Breast epithelium (tissue), 4 donors: ENCODE results near the gene CNR1. TPM values are rescaled to one million over a fixed set of nuclear protein-coding genes. Genes with fewer than 3 reads are reported as not detected.

ENCODE experiments used
- DNase-seq, 2 donors: peaks; one replicate each; pipeline ENCODE4 v3.0.0-alpha.2; 2019; ENCODE audit warnings: low spot score in 2 of 2
- H3K27ac ChIP-seq, 2 donors: fragments of 200-600 bp; sonication (generic) in 1 of 2; one replicate each; pipeline ENCODE4 v1.5.1; 2016 to 2019; ENCODE audit warnings: mild to moderate bottlenecking in 1 of 2
- H3K27me3 ChIP-seq, 2 donors: fragments of 200-600 bp; sonication (generic) in 1 of 2; one replicate each; pipeline versions ENCODE4 v1.5.1 to v1.6.0; 2017 to 2019; ENCODE audit warnings: control low read depth in 1 of 2, mild to moderate bottlenecking in 1 of 2
- H3K36me3 ChIP-seq: fragments of 200-600 bp; one replicate; pipeline ENCODE4 v1.5.1; 2019
- H3K4me1 ChIP-seq, 2 donors: fragments of 200-600 bp; sonication (generic); one replicate each; pipeline ENCODE4 v1.5.1; 2016 to 2019; ENCODE audit warnings: control low read depth in 1 of 2
- H3K4me3 ChIP-seq, 3 donors: fragments of 200-600 bp; sonication (generic); 1 replicate in 2 of 3; 2 replicates in 1 of 3; pipeline ENCODE4 v1.5.1; 2016 to 2019; ENCODE audit warnings: mild to moderate bottlenecking in 3 of 3, moderate library complexity in 2 of 3
- H3K9me3 ChIP-seq, 2 donors: fragments of 200-600 bp; sonication (generic) in 1 of 2; one replicate each; pipeline ENCODE4 v1.5.1; 2016 to 2019; ENCODE audit warnings: control low read depth in 1 of 2
- CTCF ChIP-seq, 3 donors: fragments of 450-650 bp; IDR thresholded peaks; one replicate each; pipeline ENCODE4 v1.5.1; 2016 to 2017; ENCODE audit warnings: antibody characterized with exemption in 3 of 3, mild to moderate bottlenecking in 3 of 3, moderate library complexity in 3 of 3
- POLR2A ChIP-seq: fragments of 450-650 bp; IDR thresholded peaks from one replicate; pipeline ENCODE4 v1.6.1; 2016; ENCODE audit warnings: antibody characterized with exemption, mild to moderate bottlenecking, moderate library complexity
- POLR2AphosphoS5 ChIP-seq, 3 donors: sonication (generic); formaldehyde crosslinking; IDR thresholded peaks; one replicate each; pipeline ENCODE4 v1.6.1; 2017; ENCODE audit warnings: antibody characterized with exemption in 3 of 3
- intact Hi-C: fragments of 100-400 bp; cut with DNase I; formaldehyde crosslinking; loops from one replicate; pipeline ENCODE4 v1.15.1; 2023; ENCODE audit warnings: low total_unique reads
- total RNA-seq, 3 donors: library from RNA; depleted of rRNA; stranded (reverse); fragments of >200 nt; gene quantifications; one replicate each; pipeline ENCODE4 v1.1.0, GENCODE V29; 2016

The CNR1 gene
- total RNA-seq, 3 donors from 2014 or later = 9.4 to 34.2 (median 30.2) TPM

GRCh38 chr6:88119769-88120168 lies 46.4 kb downstream of the CNR1 start:
- no peak overlapping the region for H3K27ac ChIP-seq
- H3K36me3 ChIP-seq = no peaks in the 10 kb centered on the region
- no peaks in the 10 kb centered on the region for H3K27me3 ChIP-seq
- H3K4me1 ChIP-seq = no peaks in the 10 kb centered on the region
- intact Hi-C loops = no loop called here
- H3K4me3 ChIP-seq = no peak overlapping the region
- DNase-seq = no peak
- no peak for TF ChIP-seq CTCF (IDR thresholded peaks at IDR 0.05)
- no peak for TF ChIP-seq POLR2AphosphoS5 (IDR thresholded peaks at IDR 0.05)
- TF ChIP-seq POLR2A = no peak
- peaks cover 5 to 14% of the 10 kb centered on the region in 2 donors for H3K9me3 ChIP-seq

GRCh38 chr6:88116276-88116675 lies 49.9 kb downstream of the CNR1 start:
- Histone ChIP-seq H3K27me3 (no peaks in the 10 kb centered on the region), H3K9me3 (no peaks in the 10 kb centered on the region), H3K4me3 (no peak overlapping the region), H3K36me3 (no peaks in the 10 kb centered on the region), H3K27ac (no peak overlapping the region), H3K4me1 (no peaks in the 10 kb centered on the region)
- TF ChIP-seq POLR2AphosphoS5 (IDR thresholded peaks at IDR 0.05) (no peak), POLR2A (no peak), CTCF (IDR thresholded peaks at IDR 0.05) (no peak)
- intact Hi-C loops = no loop called here
- DNase-seq = no peak

- no peaks in the 10 kb centered on the region for H3K27me3 ChIP-seq
- intact Hi-C loops = no loop called here
- no peak overlapping the region for H3K4me3 ChIP-seq
- H3K36me3 ChIP-seq = no peaks in the 10 kb centered on the region
- no peak for TF ChIP-seq CTCF (IDR thresholded peaks at IDR 0.05)
- TF ChIP-seq POLR2AphosphoS5 (IDR thresholded peaks at IDR 0.05) = no peak
- TF ChIP-seq POLR2A = no peak
- H3K4me1 ChIP-seq = no peaks in the 10 kb centered on the region
- H3K27ac ChIP-seq = no peak overlapping the region
- DNase-seq = no peak
- H3K9me3 ChIP-seq = no peaks in the 10 kb centered on the region
These were observed 50.8 kb downstream of the CNR1 start for GRCh38 chr6:88115307-88115706.

GRCh38 chr6:88114838-88115237 lies 51.3 kb downstream of the CNR1 start:
- H3K27me3 ChIP-seq = no peaks in the 10 kb centered on the region
- TF ChIP-seq POLR2A (no peak), POLR2AphosphoS5 (IDR thresholded peaks at IDR 0.05) (no peak), CTCF (IDR thresholded peaks at IDR 0.05) (no peak)

GRCh38 chr6:88111991-88112390 lies 54.2 kb downstream of the CNR1 start:
- H3K4me1 ChIP-seq = no peaks in the 10 kb centered on the region
- H3K36me3 ChIP-seq = no peaks in the 10 kb centered on the region
- TF ChIP-seq CTCF (IDR thresholded peaks at IDR 0.05) (no peak), POLR2AphosphoS5 (IDR thresholded peaks at IDR 0.05) (no peak), POLR2A (no peak)
- no peak for DNase-seq
- H3K9me3 ChIP-seq = no peaks in the 10 kb centered on the region
- H3K27ac ChIP-seq = no peak overlapping the region
- H3K27me3 ChIP-seq = no peaks in the 10 kb centered on the region
- no peak overlapping the region for H3K4me3 ChIP-seq
- intact Hi-C loops = no loop called here

More at GRCh38 chr6:88114838-88115237, 51.3 kb downstream of the CNR1 start:
- Histone ChIP-seq H3K9me3 (no peaks in the 10 kb centered on the region), H3K27ac (no peak overlapping the region), H3K4me3 (no peak overlapping the region), H3K4me1 (no peaks in the 10 kb centered on the region), H3K36me3 (no peaks in the 10 kb centered on the region)
- no peak for DNase-seq
- intact Hi-C loops = no loop called here
